IMR-90 (cell line): ENCODE results near the gene NTF3. TPM values are rescaled to one million over a fixed set of nuclear protein-coding genes. Genes with fewer than 3 reads are reported as not detected.

Experiments
- ATAC-seq: fragments of 200-7000 bp; cut with Tn5 transposase; 2 replicates; pipeline ENCODE4 v1.9.1; 2020; ENCODE audit warnings: low read depth, mild to moderate bottlenecking, moderate library complexity
- BruUV-seq: library from RNA; stranded (reverse); fragments of 400-500 nt; replicated peaks from 2 replicates; lab custom pipeline; 2021; lab: Mats Ljungman, UMichigan
- CTCF ChIA-PET: fragments of 300-600 bp; formaldehyde crosslinking; extraction: SDS; loops from one replicate; lab custom pipeline; 2021; ENCODE audit warnings: antibody characterized with exemption; lab: Yijun Ruan, JAX
- POLR2A ChIA-PET: fragments of 300-600 bp; sonication (Branson Sonifier 250); formaldehyde crosslinking; loops from one replicate; lab custom pipeline; 2022; ENCODE audit warnings: antibody characterized with exemption; ENCODE audit not compliant: unreplicated experiment; lab: Charles Lee
- DNase-seq: peaks from one replicate; pipeline ENCODE4 v3.0.0; 2013
- H2AFZ ChIP-seq: replicated peaks from 2 replicates; pipeline ENCODE3; 2013; ENCODE audit warnings: low read length, mild to moderate bottlenecking; ENCODE audit not compliant: poor library complexity
- H2AK5ac ChIP-seq: 2 replicates; pipeline ENCODE4 v1.6.1; 2013; ENCODE audit warnings: low read depth, low read length, inconsistent platforms
- H2AK9ac ChIP-seq: replicated peaks from 2 replicates; pipeline ENCODE3; 2013; ENCODE audit warnings: mild to moderate bottlenecking, low read depth, low read length, moderate library complexity; ENCODE audit not compliant: poor library complexity
- H2BK120ac ChIP-seq: 2 replicates; pipeline ENCODE4 v1.6.1; 2013; ENCODE audit warnings: low read depth, low read length, inconsistent platforms
- H2BK15ac ChIP-seq: 3 replicates; pipeline ENCODE4 v1.6.1; 2013; ENCODE audit warnings: low read depth, low read length, inconsistent platforms
- H2BK20ac ChIP-seq: 2 replicates; pipeline ENCODE4 v1.6.1; 2013; ENCODE audit warnings: low read depth, mild to moderate bottlenecking, inconsistent platforms, low read length, moderate library complexity
- H2BK5ac ChIP-seq: 2 replicates; pipeline ENCODE4 v1.6.1; 2013; ENCODE audit warnings: mild to moderate bottlenecking, low read depth, low read length, inconsistent platforms; ENCODE audit not compliant: poor library complexity, severe bottlenecking
- H3K14ac ChIP-seq: replicated peaks from 2 replicates; pipeline ENCODE4 v1.6.1; 2013; ENCODE audit warnings: low read depth, low read length, inconsistent platforms
- H3K18ac ChIP-seq: 2 replicates; pipeline ENCODE4 v1.6.1; 2013; ENCODE audit warnings: low read depth, low read length, control low read depth
- H3K23ac ChIP-seq: 2 replicates; pipeline ENCODE4 v1.6.1; 2013; ENCODE audit warnings: low read depth, low read length, inconsistent platforms
- H3K27ac ChIP-seq: 2 replicates; pipeline ENCODE4 v1.5.1; 2013; ENCODE audit warnings: mild to moderate bottlenecking, control low read depth, low read length; ENCODE audit not compliant: insufficient read depth
- H3K27me3 ChIP-seq: 2 replicates; pipeline ENCODE4 v1.6.1; 2013; ENCODE audit warnings: low read length; ENCODE audit not compliant: control insufficient read depth, insufficient read depth
- H3K36me3 ChIP-seq: 2 replicates; pipeline ENCODE4 v1.6.1; 2013; ENCODE audit warnings: low read length, mixed read lengths; ENCODE audit not compliant: control insufficient read depth, insufficient read depth
- H3K4ac ChIP-seq: 2 replicates; pipeline ENCODE4 v1.6.1; 2013; ENCODE audit warnings: low read depth, low read length, inconsistent platforms
- H3K4me1 ChIP-seq: 2 replicates; pipeline ENCODE4 v1.6.1; 2013; ENCODE audit warnings: low read length, mixed read lengths; ENCODE audit not compliant: control insufficient read depth, insufficient read depth
- H3K4me2 ChIP-seq: 2 replicates; pipeline ENCODE4 v1.6.1; 2013; ENCODE audit warnings: low read depth, mild to moderate bottlenecking, control low read depth, low read length, moderate library complexity
- H3K4me3 ChIP-seq: 2 replicates; pipeline ENCODE4 v1.5.1; 2013; ENCODE audit warnings: low read depth, mild to moderate bottlenecking, control low read depth, low read length, moderate library complexity; ENCODE audit not compliant: insufficient read depth
- H3K56ac ChIP-seq: 2 replicates; pipeline ENCODE4 v1.6.1; 2013; ENCODE audit warnings: low read length, inconsistent platforms; ENCODE audit not compliant: insufficient read depth; ENCODE audit errors: extremely low read depth
- H3K79me1 ChIP-seq, 2 experiments: 2 replicates each; pipeline ENCODE4 v1.6.1; 2013; ENCODE audit warnings: low read length in 2 of 2, inconsistent platforms in 1 of 2, low read depth in 1 of 2
- H3K9ac ChIP-seq: 2 replicates; pipeline ENCODE4 v1.6.1; 2013; ENCODE audit warnings: low read depth, low read length, control low read depth
- H3K9me1 ChIP-seq: 2 replicates; pipeline ENCODE4 v1.6.1; 2013; ENCODE audit warnings: low read length, inconsistent platforms; ENCODE audit not compliant: insufficient read depth
- H3K9me3 ChIP-seq: 2 replicates; pipeline ENCODE4 v1.6.1; 2013; ENCODE audit warnings: low read length; ENCODE audit not compliant: control insufficient read depth, insufficient read depth
- H4K20me1 ChIP-seq: 2 replicates; pipeline ENCODE4 v1.6.1; 2013; ENCODE audit warnings: low read length, inconsistent platforms; ENCODE audit not compliant: insufficient read depth
- H4K5ac ChIP-seq: 2 replicates; pipeline ENCODE4 v1.6.1; 2013; ENCODE audit warnings: mild to moderate bottlenecking, low read depth, low read length, control low read depth
- H4K8ac ChIP-seq, 2 experiments: 2 replicates each; pipeline ENCODE4 v1.6.1; 2013; ENCODE audit warnings: low read depth in 2 of 2, low read length in 2 of 2, control low read depth in 1 of 2, inconsistent platforms in 1 of 2
- H4K91ac ChIP-seq: 2 replicates; pipeline ENCODE4 v1.6.1; 2013; ENCODE audit warnings: low read depth, low read length, inconsistent platforms; ENCODE audit not compliant: insufficient read depth
- CEBPB ChIP-seq: IDR thresholded peaks from 2 replicates; pipeline ENCODE4 v1.6.1; 2012; ENCODE audit warnings: low read depth, low read length, improper control_type of control experiment
- CHD1 ChIP-seq: IDR thresholded peaks from 2 replicates; pipeline ENCODE4 v1.6.1; 2012; ENCODE audit warnings: low read depth, low read length, improper control_type of control experiment
- FOS ChIP-seq: fragments of 150-350 bp; IDR thresholded peaks from 2 replicates; pipeline ENCODE4 v1.6.1; 2016; ENCODE audit warnings: low read depth, low read length
- MAFK ChIP-seq: IDR thresholded peaks from 2 replicates; pipeline ENCODE4 v1.6.1; 2012; ENCODE audit warnings: low read depth, low read length, improper control_type of control experiment
- MAZ ChIP-seq: IDR thresholded peaks from 2 replicates; pipeline ENCODE4 v1.6.1; 2012; ENCODE audit warnings: low read depth, mild to moderate bottlenecking, low read length, improper control_type of control experiment, moderate library complexity, borderline replicate concordance
- MXI1 ChIP-seq: IDR thresholded peaks from 2 replicates; pipeline ENCODE4 v1.6.1; 2012; ENCODE audit warnings: low read depth, mild to moderate bottlenecking, low read length, moderate library complexity, borderline replicate concordance
- NFE2L2 ChIP-seq: fragments of 150-350 bp; IDR thresholded peaks from 2 replicates; pipeline ENCODE4 v1.6.1; 2016; ENCODE audit warnings: low read depth, mild to moderate bottlenecking, low read length
- RAD21 ChIP-seq: IDR thresholded peaks from 2 replicates; pipeline ENCODE4 v1.6.1; 2012; ENCODE audit warnings: low read length, improper control_type of control experiment
- RFX5 ChIP-seq: IDR thresholded peaks from 2 replicates; pipeline ENCODE4 v1.8.0; 2012; ENCODE audit warnings: low read depth, mild to moderate bottlenecking, low read length, moderate library complexity
- WGBS, 2 experiments: methylation state at CpG; one replicate each; pipeline versions ENCODE4 v1.1.5 to v1.1.7; 2013; ENCODE audit warnings: missing lambda C conversion rate in 2 of 2; ENCODE audit not compliant: insufficient read length in 1 of 2; ENCODE audit errors: extremely low coverage in 2 of 2; 5-methylcytosine and 5-hydroxymethylcytosine counted together
- dilution Hi-C: fragments of 300-500 bp; cut with HindIII; formaldehyde crosslinking; loops from one replicate; pipeline ENCODE4 v1.14.3; 2018; ENCODE audit warnings: low sequenced_read_pairs; ENCODE audit not compliant: unreplicated experiment
- in situ Hi-C: fragments of 300-500 bp; cut with MboI; formaldehyde crosslinking; loops from 3 replicates; pipeline ENCODE4 v1.14.3; 2019; ENCODE audit warnings: low sequenced_read_pairs, inconsistent platforms, mixed read lengths
- intact Hi-C: fragments of 100-400 bp; cut with micrococcal nuclease; formaldehyde crosslinking; loops from 2 replicates; pipeline ENCODE4 v1.10.0; 2022
- polyA plus RNA-seq, 3 experiments: library from polyadenylated mRNA; depleted of rRNA; stranded (reverse); fragments of >200 nt; gene quantifications; 2 replicates each; pipeline ENCODE4 v1.2.3, GENCODE V29; 2012; ENCODE audit warnings: low replicate concordance in 1 of 3
- total RNA-seq: library from RNA; depleted of rRNA; stranded (reverse); fragments of >200 nt; gene quantifications from 2 replicates; pipeline ENCODE4 v1.2.3, GENCODE V29; 2012

The NTF3 gene
- total and polyA plus RNA-seq, 2 of the 4 experiments (the other 2 are of a cell fraction) = 12.2 to 32.4 TPM

GRCh38 chr12:5514016-5514415 lies 82.1 kb downstream of the NTF3 start:
- H2BK120ac ChIP-seq = no peak overlapping the region
- no peaks in the 10 kb centered on the region for H3K27me3 ChIP-seq
- 100% methylated on average over 1 of the region's 6 CpGs; no CpG with 5 or more reads in 1 of the 2 experiments for WGBS, 2 experiments
- ChIA-PET CTCF (no interaction called here), POLR2A (no interaction called here)
- no peak for DNase-seq
- H3K9me1 ChIP-seq = 0 out of 2 replicates have a peak, but pooled peaks cover 4% of the 10 kb centered on the region
- no peak overlapping the region for H4K91ac ChIP-seq
- H2BK20ac ChIP-seq = no peak overlapping the region
- no peak overlapping the region for H2AK9ac ChIP-seq
- no peak overlapping the region for H3K4me2 ChIP-seq
- in situ Hi-C loops (no loop called here), dilution Hi-C loops (no loop called here), intact Hi-C loops (loop anchor here (5.0 kb wide), 1 partner anchor 342 kb away; no protein-coding TSS in a partner anchor)
- no peak overlapping the region for H2BK15ac ChIP-seq
- TF ChIP-seq RAD21 (no peak), FOS (no peak), NFE2L2 (no peak), CEBPB (no peak), MAZ (no peak), CHD1 (no peak), MAFK (no peak), RFX5 (no peak), MXI1 (no peak)
- BruUV-seq = no TSS peak
- no peak overlapping the region for H3K23ac ChIP-seq
- no peak overlapping the region for H3K27ac ChIP-seq
- H3K4me1 ChIP-seq = no peaks in the 10 kb centered on the region
- H3K56ac ChIP-seq = no peak overlapping the region
- no peaks in the 10 kb centered on the region for H3K9me3 ChIP-seq
- no peak for ATAC-seq
- H3K4me3 ChIP-seq = no peak overlapping the region
- no peaks in the 10 kb centered on the region for H4K20me1 ChIP-seq
- H2AK5ac ChIP-seq = no peak overlapping the region
- no peaks in the 10 kb centered on the region; a peak in 1 of 4 replicates for H3K79me1 ChIP-seq
- no peak overlapping the region for H4K8ac ChIP-seq
- peaks cover 3% of the 10 kb centered on the region; the same call in 1 of the 2 replicates for H3K36me3 ChIP-seq
- no peak overlapping the region for H3K18ac ChIP-seq
- no peak overlapping the region for H2AFZ ChIP-seq
- H3K14ac ChIP-seq = no peak overlapping the region
- H4K5ac ChIP-seq = no peak overlapping the region
- no peak overlapping the region for H2BK5ac ChIP-seq
- no peak overlapping the region for H3K4ac ChIP-seq
- H3K9ac ChIP-seq = no peak overlapping the region
